HG03196 (cell line): ENCODE results near the gene OR6S1.
"Not testable (repeated sequence)": the region's sequence is repeated elsewhere in the genome, so short reads cannot be mapped to it uniquely, and the experiment has no call there.

Experiments
- ATAC-seq: cut with Tn5 transposase; IDR thresholded peaks from one replicate; pipeline ENCODE4 v1.9.1; 2021; ENCODE audit not compliant: unreplicated experiment

OR6S1 gene

DNA sequence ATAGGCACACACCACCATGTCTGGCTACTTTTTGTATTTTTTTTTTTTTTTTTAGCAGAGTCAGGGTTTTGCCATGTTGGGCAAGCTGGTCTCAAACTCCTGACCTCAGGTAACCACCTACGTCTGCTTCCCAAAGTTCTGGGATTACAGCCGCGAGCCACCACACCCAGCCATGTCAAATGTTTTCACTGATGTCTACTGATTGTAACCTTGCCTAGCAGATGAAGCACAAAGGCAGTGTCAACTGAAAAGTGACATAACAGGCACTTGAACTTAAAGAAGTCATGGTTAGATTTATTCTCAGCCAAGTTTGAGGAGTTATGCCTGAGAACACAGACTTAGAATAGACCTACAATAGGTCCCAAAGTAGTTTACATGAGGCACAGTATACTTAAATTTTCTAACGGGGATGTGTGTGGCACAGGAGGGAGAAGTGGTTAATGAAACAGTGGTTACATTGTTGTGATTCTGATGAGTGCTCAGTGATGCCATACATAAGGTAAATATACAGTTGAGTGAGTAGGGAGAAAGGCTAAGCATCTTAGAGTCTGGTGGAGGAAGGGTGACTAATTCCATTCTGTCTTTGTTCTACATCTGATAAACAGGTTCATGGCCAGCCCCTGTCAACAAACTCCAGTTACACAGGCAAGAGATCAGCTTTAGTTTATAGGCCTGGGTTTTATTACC is 30.2 kb upstream of the OR6S1 start:
- ATAC-seq, result no peak

DNA sequence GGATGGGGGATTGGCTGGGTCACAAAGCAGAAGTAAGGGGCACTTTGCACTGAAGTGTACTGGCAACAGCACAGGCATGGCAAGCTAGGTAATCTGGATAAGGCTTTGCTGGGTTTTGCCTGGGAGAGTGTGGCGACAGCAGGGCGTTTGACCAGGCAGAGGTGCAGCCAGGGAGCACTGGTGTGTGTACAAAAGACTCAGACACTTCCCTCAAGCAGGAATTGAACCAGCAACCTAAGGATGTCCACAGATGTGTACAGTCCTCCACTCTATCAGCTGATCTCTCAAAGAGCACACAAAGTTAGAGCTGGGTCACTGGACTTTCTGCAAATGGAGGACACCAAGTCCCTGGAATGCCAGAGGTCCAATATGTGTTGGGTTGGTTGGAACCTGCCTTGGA is 27.5 kb upstream of the OR6S1 start:
- no peak for ATAC-seq

DNA sequence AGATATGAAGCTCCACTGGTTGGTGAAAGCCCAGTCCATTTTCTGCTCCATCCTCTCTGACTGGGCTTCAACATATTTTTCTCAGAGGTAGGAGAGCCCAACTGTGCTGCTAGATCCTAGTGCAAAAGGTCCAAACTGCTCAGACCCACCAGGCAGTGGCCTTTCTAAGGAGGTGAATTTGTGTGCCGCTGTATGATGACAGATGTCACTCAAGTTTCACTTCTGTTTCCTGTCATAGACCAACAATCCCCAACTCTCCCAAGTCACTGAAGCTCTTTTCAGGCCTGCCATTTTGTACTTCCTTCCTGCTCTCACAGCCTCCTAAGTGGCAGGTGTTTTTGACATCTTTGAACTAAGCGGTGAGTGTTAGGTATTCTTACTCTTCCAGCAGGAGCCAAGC is 26.5 kb upstream of the OR6S1 start:
- ATAC-seq, result peak; percentile 72

DNA sequence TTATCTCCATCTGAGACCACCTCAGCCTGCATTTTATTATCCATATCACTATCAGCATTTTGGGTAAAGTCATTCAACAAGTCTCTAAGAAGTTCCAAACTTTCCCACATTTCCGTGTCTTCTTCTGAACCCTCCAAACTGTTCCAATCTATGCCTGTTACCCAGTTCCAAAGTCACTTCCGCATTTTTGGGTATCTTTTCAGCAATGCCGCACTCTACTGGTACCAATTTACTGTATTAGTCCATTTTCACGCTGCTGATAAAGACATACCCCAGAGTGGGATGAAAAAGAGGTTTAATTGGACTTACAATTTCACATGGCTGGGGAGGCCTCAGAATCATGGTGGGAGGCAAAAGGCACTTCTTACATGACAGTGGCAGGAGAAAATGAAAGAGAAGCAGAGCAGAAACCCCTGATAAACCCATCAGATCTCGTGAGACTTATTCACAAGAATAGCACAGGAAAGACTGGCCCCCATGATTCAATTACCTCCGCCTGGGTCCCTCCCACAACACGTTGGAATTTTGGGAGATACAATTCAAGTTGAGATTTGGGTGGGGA is 25.0 kb upstream of the OR6S1 start:
- not testable (repeated sequence) for ATAC-seq

DNA sequence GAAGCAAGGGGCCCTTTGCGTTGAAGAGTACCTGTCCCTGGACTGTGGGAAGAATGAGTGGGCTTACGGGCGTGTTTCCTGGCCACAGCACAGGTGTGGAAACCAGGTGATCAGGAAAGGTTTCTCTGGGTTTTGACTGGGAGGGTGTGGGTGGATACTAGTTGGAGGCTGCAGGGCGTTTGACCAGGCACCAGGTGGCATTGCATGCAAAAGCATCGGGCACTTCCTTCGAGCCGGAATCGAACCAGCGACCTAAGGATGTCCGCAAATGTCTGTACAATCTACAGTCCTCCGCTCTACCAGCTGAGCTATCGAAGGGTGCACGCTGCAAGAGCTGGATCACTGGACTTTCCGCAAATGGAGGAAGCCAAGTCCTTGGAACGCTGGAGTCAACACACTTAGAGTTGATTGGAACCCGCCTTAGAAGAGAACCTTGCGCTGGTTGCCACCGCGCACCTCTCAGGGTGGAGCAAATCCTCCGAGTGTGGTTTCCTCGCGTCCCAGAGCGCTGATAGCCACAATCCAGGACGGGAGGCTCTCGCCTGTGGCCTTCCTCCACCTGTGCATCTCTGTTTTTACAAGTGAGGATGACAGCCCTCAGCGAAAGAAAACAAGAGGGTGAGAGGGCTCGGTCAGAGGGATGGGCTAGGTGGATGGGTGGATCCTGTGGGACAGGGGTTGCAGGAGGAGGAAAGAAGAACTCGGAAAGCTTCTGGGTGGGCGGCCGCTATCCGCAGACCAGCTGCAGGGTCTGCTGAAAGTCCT is 21.7 kb upstream of the OR6S1 start:
- peak; percentile 53 for ATAC-seq

DNA sequence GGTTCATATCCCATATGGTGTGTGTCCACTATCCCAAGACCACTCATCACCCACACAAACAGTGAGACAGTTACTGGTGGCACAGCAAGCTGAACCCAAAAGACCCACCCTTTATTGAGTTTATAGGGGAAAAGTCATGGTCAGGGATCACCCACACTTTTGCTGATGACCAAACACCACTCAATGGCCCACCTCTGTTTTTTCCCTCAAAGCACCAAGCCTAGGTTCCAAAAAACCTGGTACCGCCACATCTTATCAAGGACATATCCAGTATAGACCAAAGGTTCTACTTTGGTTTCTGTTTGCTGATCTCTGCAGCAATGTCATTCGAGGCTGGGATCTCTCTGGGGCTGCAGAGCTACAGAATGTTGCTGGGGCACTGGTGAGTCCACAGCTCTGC is 19.7 kb upstream of the OR6S1 start:
- no peak for ATAC-seq

DNA sequence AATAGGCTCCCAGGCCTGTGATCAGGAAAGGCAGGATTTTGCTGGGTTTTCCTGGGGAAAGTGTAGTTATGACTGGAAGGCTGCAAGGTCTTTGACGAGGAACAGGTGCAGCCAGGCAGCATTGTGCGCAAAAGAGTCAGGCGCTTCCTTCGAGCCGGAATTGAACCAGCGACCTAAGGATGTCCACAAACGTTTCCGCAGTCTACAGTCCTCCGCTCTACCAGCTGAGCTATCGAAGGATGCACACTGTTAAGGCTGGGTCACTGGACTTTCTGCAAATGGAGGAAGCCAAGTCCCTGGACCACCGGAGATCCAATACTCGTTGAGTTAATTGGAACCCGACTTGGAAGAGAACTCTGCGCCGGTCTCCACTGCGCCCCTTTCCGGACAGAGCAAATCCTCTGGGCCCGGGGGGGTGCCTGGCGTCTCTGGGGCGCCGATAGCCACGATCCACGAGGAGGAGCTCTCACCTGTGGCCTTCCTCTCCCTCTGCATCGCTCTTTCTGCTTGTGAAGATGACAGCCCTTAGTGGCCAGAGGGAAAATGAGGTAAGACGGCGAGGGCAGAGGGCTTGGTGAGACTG is 18.4 kb upstream of the OR6S1 start:
- no peak for ATAC-seq

DNA sequence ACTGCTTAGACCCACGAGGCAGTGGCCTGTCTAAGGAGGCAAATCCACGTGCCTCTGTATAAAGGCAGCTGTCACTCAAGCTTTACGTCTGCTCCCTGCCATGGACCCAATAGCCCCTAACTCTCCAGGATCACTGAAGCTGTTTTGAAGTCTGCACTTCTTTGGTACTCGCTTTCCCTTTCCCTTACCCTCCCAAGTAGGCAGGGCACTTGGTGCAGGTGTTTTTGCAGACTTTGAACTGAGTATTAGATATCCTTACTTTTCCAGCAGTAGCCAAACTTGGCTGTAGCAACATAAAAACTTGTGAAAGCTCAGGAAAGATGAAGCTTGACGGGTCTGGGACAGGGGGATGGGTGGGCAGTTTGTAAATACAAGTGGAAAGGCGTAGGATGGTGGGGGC is 17.8 kb upstream of the OR6S1 start:
- ATAC-seq, result no peak

DNA sequence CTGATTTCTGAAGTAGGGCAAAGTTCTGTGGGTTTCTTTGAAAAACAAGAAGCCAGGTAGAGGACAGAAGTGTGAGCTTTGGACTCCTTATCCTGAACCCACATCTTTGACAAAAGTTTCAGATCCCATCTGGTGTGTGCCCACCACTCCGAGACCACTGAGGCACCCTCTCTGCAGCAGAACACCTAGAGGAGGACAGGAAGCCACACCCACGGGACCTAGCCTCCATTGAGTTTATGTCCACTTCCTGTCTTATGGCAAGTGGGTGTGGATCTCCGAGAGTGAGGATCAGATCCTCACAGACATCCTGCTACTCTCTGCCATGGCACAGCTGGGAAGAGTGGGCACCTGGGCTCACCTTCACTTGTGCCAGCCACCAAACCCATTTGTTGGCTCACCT is 16.8 kb upstream of the OR6S1 start:
- no peak for ATAC-seq

DNA sequence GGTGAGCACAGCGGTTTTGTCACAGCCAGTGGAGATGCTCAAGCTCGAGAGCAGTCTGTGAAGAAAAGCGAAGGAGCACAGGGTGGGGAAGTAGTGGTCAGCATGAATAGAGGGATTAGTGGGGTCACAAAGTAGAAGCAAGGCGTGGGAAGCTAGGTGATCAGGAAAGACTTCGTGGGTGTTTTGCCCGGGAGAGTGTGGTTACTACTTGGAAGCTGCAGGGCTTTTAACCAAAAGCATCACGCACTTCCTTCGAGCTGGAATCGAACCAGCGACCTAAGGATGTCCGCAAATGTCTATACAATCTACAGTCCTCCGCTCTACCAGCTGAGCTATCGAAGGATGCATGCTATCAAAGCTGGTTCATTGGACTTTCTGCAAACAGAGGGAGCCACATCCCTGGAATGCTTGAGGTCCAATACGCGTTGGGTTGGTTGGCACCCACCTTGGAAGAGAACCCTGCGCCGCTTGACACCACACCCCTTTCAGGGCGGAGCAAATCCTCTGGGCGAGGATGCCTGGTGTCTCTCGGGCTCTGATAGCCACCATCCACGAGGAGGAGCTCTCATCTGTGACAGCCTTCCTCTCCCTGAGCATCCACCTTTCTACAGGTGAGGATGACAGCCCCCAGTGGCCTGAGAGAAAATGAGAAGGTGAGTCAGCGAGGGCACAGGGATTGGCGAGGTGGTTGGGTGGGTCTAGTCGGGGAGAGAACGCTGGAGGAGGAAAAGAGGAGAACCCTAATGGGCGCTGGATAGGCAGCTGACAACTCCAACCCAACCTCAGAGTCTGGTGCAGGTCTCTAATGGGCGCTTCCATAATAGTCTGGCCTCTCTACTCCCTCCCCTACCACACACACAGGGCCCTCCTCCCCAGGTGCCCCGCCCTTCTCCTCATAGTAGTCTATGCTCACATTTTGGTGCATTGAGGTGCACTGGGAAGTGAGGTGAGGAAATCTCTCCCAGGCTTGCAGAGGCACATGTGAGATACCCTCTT is 16.0 kb upstream of the OR6S1 start:
- no peak for ATAC-seq

DNA sequence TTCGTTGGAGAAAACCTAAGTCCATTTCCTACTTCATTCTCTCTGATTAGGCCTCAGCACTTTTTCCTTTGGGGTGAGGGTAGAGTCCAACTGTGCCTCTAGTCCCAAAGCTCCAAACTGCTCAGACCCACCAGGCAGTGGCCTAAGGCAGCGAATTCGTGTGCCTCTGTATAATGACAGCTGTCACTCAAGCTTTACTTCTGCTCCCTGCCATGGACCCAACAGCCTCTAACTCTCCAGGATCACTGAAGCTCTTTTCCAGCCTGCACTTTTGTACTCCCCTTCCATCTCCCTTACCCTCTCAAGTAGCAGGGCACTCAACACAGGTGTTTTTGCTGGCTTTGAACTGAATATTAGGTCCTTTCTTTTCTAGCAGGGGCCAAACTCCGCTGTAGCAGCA is 14.8 kb upstream of the OR6S1 start:
- no peak for ATAC-seq

DNA sequence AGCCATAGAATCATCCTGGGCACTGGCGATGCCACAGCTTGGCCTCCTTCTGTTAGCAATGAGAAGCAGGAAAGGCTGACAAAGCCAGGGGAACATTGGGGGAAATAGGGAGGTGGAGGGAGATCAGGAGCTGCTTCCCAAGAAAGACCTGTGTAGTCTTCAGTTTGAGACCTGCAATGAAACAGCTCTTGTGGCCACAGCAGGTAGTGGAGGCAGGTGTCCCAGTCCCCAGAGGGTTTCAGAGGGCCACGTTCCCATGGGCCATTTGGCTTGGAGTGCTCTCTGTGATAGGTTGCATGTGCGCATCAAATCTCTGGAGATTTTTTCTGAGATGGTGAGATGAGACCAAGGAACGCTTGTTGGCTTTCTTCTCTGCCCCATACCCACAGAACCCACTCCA is 14.4 kb upstream of the OR6S1 start:
- ATAC-seq, result no peak

DNA sequence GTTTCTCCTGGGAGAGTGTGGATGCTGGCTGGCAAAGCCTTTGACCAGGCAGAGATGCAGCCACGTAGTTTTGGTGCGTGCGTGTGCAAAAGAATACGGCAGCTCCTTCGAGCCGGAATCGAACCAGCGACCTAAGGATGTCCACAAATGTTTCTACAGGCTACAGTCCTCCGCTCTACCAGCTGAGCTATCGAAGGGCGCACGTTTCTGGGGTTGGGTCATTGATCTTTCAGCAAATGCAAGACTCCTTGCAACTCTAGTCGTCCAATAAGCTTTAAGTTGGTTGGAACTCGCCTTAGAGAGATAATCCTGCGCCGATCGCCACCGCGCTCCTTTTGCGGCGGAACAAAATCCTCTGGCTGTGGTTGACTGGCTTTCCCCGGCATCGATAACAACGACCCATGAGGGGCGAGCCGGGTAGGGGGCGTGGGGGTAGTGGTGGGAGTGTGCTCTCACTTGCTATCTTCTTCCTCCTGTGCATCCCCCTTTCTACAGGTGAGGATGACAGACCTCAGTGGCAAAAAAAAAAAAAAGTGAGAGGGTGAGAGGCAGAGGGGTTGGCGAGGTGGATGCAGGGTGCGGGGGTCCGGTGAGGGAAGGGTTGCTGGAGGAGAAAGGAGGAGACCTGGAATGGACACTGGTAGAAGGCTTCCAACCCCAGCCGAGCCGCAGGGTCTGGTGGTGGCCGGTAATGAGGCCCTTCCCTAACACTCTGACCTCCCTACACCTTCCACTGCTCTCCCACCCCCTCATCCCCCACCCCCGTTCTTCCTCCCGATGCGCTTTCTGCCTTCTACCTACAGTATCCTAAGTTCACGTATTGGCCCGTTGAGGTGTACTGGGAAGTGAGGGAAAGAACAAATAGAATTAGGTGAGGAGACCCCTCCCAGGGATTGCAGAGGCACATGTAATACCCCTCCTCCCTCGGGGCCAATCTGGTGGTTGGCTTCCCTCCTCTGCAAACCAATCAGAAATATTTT is 11.8 kb upstream of the OR6S1 start:
- ATAC-seq, result no peak

DNA sequence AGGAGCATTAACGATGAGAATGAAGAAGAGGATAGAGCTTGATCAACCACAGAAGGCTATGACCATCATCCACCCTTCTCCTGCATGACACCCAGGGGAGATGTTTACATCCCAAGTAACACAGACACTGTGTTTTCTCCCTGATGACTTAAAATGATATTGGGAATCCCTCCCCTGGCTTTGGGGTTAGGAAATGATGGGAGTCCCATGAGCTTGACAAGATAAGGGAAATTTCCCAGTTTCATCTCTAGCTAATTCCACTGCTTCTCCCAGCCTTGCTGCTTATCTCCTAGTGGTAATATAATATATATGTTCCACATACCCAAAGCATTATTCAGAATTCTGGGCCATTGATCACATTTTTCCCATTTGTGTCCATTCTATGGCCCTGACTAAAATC is 4.0 kb upstream of the OR6S1 start:
- no peak for ATAC-seq

DNA sequence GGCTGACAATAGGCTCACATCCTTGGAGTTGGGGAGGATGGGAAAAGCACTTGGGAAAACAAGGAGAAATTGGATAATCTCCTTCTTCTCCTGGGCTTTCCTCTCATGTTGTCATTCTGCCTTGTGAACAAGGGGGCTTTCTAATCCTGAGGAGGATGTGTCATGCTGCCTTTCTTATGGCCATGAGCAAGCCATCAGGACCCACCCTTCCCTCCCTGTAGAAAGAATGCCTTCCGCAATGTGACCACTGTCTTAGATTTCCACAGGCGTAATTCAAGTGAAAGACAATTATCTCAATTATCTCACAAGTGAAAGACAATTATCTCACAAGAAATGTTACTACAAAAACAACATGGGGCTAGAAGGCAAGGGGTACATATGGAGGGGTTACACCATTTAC is 3.0 kb upstream of the OR6S1 start:
- no peak for ATAC-seq

DNA sequence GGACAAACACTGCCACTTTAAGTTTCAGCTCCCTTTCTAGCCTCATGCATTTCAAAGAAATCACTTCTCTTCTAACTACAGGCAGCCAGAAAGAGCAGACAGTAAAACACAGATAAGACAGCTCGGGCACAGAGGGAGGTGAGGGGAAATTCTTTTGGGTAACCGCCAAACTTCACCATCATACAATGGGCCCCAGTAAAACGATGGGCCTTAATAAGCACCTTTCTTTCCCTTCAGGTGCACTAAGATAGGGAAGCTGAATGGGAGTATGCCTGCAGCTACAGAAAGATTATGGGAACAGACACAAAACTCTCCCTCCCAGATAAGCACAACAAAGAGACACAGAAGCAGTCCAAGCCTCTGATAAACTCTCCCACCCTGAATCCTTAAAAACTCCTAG is 1.3 kb upstream of the OR6S1 start:
- ATAC-seq, result not testable (repeated sequence)

DNA sequence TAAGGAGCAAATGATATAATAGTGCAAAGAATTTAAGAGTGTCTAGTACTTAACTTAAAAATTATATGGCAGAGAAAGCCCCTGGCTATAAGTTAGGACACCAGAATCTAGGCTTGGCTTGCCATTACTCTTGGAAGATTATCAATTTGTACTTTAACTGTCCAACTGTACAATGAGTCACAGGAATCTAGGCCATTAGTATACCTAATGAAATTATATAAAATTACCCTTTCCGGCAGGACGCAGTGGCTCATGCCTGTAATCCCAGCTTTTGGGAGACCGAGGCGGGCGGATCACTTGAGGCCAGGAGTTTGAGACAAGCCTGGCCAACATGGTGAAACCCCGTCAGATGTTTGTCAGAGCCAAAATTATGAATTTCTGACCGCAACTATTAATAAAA is 691 bp upstream of the OR6S1 start:
- ATAC-seq, result no peak

DNA sequence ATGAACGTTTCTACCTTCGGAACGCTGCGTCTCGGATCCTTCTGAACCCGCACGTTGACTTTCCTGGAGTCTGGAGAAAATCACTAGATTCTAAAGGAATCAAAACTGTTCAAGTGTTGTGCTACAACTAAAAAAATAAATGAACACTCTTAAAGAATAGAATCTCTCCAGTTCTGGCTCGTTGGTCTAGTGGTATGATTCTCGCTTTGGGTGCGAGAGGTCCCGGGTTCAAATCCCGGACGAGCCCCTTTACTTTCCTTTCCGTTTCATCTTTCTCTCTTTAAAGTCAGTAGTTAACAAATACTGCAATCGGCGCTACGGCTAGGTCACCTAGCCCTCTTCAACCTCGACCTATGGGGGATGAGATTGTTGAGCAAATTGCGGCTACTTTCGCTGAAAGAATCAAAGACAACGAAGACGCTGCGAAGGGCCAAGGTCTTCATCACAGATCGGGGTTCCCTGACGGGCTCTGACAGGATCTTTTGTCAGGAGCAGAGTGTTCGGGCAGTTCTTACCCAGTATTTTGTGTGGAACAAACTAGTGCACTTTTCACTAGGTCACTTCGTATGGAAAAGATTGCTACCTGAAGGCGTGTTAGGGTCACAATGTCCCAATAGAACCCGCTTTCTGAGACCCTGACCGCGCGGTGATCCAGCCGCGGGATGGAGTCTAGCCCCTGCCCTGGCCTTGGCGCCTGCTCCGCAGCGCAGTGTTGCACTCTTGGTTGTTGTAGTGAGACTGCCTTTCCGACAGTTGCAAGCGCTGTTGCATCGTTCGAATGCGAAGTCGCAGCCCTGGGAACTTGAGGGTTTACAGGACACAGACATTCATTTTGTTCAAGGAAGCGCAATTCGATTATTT is 8.4 kb downstream of the OR6S1 start:
- peak; percentile 71 for ATAC-seq

DNA sequence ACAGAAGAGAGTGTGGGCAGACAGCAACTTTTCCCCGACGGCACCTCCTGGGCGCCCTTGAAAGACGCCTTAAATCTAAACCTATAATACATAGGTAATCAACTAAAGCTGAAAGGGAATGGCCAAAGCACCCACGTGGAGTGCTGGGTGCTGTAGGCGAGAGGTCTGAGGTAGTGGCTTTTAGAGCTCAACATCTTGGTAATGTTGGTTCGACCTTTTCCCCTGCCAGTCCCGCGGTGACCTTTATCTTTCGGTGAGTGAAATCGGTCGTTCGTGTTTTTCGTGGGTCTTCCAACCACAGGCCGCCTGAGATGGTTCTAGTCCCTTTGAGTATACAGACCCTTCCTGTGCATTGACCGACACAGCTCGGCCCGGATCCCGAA is 9.1 kb downstream of the OR6S1 start:
- ATAC-seq, result no peak
